ENCODE measurements around the gene ACSS3. TPM values are rescaled to one million over a fixed set of nuclear protein-coding genes. Genes with fewer than 3 reads are reported as not detected.

ACSS3 gene, protein sequence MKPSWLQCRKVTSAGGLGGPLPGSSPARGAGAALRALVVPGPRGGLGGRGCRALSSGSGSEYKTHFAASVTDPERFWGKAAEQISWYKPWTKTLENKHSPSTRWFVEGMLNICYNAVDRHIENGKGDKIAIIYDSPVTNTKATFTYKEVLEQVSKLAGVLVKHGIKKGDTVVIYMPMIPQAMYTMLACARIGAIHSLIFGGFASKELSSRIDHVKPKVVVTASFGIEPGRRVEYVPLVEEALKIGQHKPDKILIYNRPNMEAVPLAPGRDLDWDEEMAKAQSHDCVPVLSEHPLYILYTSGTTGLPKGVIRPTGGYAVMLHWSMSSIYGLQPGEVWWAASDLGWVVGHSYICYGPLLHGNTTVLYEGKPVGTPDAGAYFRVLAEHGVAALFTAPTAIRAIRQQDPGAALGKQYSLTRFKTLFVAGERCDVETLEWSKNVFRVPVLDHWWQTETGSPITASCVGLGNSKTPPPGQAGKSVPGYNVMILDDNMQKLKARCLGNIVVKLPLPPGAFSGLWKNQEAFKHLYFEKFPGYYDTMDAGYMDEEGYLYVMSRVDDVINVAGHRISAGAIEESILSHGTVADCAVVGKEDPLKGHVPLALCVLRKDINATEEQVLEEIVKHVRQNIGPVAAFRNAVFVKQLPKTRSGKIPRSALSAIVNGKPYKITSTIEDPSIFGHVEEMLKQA
- under 0.01 and 2.1 TPM in 2 replicates for total RNA-seq

DNA sequence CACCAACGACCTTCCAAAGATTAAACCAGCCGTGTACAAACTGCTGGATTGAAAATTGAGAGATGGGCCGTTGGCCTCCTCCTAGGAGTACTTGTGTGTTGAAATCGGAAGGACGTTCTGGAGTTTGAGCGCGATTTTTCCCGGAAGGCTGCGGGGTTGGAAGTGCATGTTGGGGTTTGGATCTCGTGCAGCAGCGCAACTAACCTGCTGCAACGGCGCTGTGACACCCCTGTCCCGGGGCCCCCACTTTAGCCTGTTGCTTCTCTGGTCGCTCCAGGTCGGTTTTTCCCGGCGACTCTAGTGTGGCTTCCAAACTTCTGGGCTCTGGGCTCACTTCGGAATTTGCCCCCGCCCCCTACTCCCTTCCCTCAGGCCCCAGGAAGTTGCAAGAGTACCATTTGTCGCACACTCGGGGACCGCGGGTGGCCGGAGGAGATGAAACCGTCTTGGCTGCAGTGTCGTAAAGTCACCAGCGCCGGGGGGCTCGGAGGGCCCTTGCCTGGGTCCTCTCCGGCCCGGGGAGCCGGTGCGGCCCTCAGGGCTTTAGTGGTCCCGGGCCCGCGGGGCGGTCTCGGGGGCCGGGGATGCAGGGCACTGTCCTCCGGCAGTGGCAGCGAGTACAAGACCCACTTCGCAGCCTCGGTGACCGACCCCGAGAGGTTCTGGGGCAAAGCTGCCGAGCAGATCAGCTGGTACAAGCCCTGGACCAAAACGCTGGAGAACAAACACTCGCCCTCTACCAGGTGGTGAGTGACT lies at the start of gene ACSS3:
Gene ACSS3, plus strand, starts transcription at position 394 of the 756 bp plus-strand sequence. Its CDS starts 42 bp downstream, at position 436.

Other genes starting within 250 kb of the ACSS3 start
- not detected in 2 replicates for gene LIN7A, start 140.1 kb upstream of the ACSS3 start, total RNA-seq